GM12864 (cell line): ENCODE results near the gene CCSER1.

Experiments
- DNase-seq: peaks from one replicate; pipeline ENCODE4 v3.0.0-alpha.2; 2011; ENCODE audit warnings: low read depth
- H3K4me3 ChIP-seq: 2 replicates; pipeline ENCODE4 v1.5.1; 2011; ENCODE audit warnings: mild to moderate bottlenecking, low read depth, low read length, control low read depth
- TF ChIP-seq, protein P1 (sequence below): IDR thresholded peaks from 2 replicates; pipeline ENCODE4 v1.5.1; 2011; ENCODE audit warnings: low read depth, mild to moderate bottlenecking, moderate library complexity, low read length, control low read depth, inconsistent platforms; ENCODE audit errors: missing control alignments

CCSER1 gene

DNA sequence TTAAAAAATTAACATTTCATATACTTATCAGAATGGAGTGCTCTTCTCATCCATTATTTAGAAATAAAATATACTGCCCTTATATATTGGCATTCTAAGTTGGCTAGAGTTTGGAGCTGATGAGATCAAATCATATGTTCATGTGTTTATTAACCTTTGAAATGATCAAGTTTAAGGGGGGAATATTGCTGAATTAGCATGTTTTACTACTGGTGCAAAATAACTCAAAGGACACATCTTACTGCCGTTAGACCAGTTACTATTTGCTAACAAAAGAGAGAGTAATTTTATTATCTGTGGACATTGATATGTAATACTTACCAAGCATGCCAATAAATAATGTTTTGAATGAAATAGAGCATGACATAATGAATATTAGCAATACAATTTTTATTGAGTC lies 901.0 kb downstream of the CCSER1 start:
- TF ChIP-seq, protein P1, sequence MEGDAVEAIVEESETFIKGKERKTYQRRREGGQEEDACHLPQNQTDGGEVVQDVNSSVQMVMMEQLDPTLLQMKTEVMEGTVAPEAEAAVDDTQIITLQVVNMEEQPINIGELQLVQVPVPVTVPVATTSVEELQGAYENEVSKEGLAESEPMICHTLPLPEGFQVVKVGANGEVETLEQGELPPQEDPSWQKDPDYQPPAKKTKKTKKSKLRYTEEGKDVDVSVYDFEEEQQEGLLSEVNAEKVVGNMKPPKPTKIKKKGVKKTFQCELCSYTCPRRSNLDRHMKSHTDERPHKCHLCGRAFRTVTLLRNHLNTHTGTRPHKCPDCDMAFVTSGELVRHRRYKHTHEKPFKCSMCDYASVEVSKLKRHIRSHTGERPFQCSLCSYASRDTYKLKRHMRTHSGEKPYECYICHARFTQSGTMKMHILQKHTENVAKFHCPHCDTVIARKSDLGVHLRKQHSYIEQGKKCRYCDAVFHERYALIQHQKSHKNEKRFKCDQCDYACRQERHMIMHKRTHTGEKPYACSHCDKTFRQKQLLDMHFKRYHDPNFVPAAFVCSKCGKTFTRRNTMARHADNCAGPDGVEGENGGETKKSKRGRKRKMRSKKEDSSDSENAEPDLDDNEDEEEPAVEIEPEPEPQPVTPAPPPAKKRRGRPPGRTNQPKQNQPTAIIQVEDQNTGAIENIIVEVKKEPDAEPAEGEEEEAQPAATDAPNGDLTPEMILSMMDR = no peak
- no peak overlapping the region for H3K4me3 ChIP-seq
- DNase-seq = no peak

DNA sequence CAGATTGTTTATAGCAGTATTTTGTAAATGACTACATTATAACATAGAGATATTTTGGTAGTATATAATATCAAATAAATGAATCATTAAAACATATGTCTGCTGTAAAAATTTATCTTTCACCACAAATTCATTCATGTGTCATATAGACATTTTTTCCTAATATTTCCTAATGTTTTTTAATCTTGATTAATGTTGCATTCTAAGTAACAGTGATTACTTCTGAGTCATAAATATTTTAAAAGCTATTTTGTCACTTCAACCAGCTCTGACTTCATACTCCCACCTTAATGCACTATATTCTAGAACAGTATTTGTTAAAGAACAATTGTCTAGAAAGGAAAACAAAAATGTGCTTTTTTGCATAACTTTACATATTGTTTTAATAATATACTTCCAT lies 904.6 kb downstream of the CCSER1 start:
- DNase-seq = no peak
- no peak overlapping the region for H3K4me3 ChIP-seq
- TF ChIP-seq, protein P1 = no peak

DNA sequence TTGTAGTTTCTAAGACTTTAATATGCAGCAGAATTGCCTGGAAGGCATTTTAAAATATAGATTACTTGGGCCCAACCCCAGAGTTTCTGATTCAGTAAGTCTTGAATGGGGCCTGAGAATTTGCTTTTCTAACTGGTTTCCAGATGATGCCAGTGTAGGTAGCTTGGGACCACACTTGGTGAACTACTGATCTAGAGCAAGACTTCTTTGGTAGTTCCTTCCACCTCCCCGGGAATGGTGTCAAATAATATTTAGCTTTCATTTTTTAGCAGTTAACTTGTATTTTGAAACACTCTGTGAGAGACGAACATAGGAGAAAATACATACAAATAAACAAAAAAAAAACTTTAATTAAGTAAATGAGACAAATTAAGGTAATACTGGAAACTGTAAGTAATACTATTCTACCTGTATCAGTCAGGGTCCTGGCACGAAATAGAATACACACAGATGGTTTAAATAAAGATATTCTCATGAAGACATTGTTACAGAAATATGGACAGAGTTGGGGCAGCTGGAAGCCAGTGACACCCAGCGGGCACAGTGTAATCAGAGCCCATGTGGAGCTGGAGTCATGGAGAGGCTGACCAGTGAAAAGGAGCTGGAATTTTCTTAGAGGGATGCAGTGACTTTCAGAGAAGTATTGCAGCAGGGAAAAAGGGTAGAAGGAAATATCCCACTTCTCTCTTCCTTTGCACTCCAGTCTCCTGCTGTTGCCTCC lies 905.7 kb downstream of the CCSER1 start:
- TF ChIP-seq, protein P1 = no peak
- H3K4me3 ChIP-seq = no peak overlapping the region
- no peak for DNase-seq

DNA sequence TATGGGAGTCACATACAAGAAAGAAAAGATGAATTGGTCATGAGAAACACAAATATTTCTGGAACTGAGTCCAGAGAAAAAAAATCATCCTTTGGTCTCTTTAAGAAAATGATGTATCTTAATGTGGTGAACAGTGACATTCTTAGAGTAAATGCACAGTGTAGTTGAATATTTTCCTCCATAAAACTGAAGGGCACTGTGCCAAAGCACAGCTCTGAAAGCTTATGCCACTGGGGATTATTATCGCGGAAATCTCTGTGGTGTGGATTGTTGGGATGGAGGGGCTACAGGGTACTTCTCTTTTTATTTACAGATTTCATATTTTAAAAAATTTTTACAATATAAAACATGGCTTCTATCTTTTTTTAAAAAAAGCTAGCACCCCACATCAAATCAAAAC lies 908.1 kb downstream of the CCSER1 start:
- no peak for DNase-seq
- no peak overlapping the region for H3K4me3 ChIP-seq
- TF ChIP-seq, protein P1 = no peak

DNA sequence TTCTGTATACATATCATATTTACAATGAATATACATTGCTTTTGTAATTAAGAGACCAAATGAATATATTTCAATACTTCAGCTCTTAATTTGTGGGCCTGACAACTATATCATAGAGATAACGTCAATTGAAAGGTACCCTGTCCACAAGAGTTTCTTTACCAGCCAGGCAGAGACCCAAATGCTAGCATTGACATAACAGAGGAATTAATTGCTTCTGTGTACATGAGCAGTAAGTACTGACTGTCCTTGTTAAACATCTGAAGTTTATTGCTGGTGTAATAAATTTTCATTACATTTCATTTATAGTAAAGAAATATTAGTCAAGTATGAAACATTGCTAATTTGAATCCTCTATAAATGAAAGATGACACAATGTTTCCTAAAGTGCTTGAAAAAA lies 910.8 kb downstream of the CCSER1 start:
- no peak for DNase-seq
- TF ChIP-seq, protein P1 = no peak
- H3K4me3 ChIP-seq = no peak overlapping the region

DNA sequence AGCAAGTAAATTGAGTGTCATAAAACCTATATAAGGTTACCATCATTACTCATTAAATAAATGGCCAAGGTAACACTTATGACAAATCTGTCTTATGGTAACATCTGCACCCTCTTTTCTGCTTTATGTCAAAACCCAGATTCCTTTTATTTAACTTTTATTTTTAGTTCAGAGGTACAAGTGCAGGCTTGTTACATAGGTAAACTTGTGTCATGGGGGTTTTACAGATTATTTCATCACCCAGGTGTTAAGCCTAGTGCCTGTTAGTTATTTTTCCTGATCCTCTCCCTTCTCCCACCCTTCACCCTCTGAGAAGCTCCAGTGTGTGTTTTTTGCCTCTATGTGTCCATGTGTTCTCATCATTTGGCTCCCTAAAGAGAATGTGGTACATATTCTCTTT lies 930.7 kb downstream of the CCSER1 start:
- no peak for DNase-seq
- H3K4me3 ChIP-seq = no peak overlapping the region
- TF ChIP-seq, protein P1 = no peak

DNA sequence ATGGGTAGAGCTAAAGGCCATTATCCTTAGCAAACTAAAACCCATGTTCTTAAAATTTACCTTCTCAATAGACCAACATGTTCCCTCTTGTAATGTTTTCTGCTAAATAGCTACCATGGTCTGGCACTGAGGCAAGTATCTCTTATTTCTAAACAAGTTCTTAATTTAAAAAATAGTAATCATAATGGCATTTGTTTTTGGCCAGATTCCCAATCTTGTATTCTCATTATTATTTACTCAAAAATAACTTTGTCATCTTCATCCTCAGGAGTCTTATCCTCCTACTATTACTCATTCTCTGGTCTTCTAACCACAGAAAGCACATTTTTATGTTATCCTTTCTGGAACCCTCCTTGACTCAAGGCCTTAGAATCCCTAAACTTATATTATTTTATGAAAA lies 931.2 kb downstream of the CCSER1 start:
- H3K4me3 ChIP-seq = no peak overlapping the region
- DNase-seq = no peak
- TF ChIP-seq, protein P1 = no peak
